GM11168 (cell line): ENCODE data around the gene TRIM74.
"Not testable (repeated sequence)": the region's sequence is repeated elsewhere in the genome, so short reads cannot be mapped to it uniquely, and the experiment has no call there.

Source experiments
- in situ Hi-C: fragments of 300-500 bp; cut with MboI; formaldehyde crosslinking; loops from one replicate; pipeline ENCODE4 v1.12.0; 2022; ENCODE audit warnings: low sequenced_read_pairs; ENCODE audit not compliant: unreplicated experiment

Gene TRIM74

GRCh38 chr7:72914756-72915525, 54.3 kb downstream of the TRIM74 start:
- in situ Hi-C loops, result not testable (repeated sequence)

DNA sequence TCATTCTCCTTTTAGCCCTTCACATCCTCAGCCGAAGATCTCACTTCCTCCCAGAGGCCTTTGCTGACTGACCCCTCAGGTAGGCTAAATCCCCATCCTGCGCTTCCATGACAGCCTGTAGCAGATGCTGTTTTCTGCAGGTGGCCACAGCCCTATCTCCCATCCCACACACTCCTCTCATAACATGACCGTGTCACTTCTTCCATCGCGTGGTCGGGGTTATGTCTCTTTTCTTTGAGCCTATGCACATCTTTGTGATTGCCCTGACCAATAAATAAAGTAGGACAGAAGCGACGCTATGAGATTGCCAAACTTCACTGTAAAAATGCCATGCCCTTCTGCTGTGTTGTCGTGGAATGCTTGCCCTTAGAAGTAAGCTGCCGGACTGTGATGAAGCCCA, 55.5 kb downstream of the TRIM74 start:
- in situ Hi-C loops, result not testable (repeated sequence)

- in situ Hi-C loops, result not testable (repeated sequence)
Observed at GRCh38 chr7:72911395-72911794, 57.9 kb downstream of the TRIM74 start.
